Bronchial epithelial cell (primary cell): Measurements from ENCODE around the gene ATG2A. TPM values are rescaled to one million over a fixed set of nuclear protein-coding genes. Genes with fewer than 3 reads are reported as not detected.
A peak's percentile ranks its signal among the peaks of the same experiment; 100 is the strongest.

Experiments
- DNase-seq: peaks from one replicate; pipeline ENCODE4 v3.0.0-alpha.2; 2010; ENCODE audit warnings: low read depth
- FAIRE-seq: peaks from 2 replicates; lab custom pipeline; 2011; peaks lifted over from hg19 to GRCh38; lab: Jason Lieb, UNC
- H3K27me3 ChIP-seq: 2 replicates; pipeline ENCODE4 v1.5.1; 2011; ENCODE audit warnings: low read length; ENCODE audit not compliant: control insufficient read depth, insufficient read depth
- H3K36me3 ChIP-seq: 2 replicates; pipeline ENCODE4 v1.5.1; 2011; ENCODE audit warnings: low read length; ENCODE audit not compliant: control insufficient read depth, insufficient read depth
- H3K4me3 ChIP-seq: 2 replicates; pipeline ENCODE4 v1.5.1; 2011; ENCODE audit warnings: mild to moderate bottlenecking, low read depth, low read length, control low read depth
- CTCF ChIP-seq: IDR thresholded peaks from 2 replicates; pipeline ENCODE4 v1.5.1; 2011; ENCODE audit warnings: mild to moderate bottlenecking, moderate library complexity, low read length, control low read depth, inconsistent platforms; ENCODE audit not compliant: insufficient read depth, severe bottlenecking
- total RNA-seq: library from RNA; depleted of rRNA; stranded (reverse); fragments of >200 nt; gene quantifications from 2 replicates; pipeline ENCODE4 v1.2.1, GENCODE V29; 2014

ATG2A gene
- total RNA-seq, 1 donor from 2014 or later: 6.1 TPM

GRCh38 chr11:64900774-64901173, 16.2 kb downstream of the ATG2A start:
- FAIRE-seq (no peak), DNase-seq (no peak)
- Histone ChIP-seq H3K27me3 (no peaks in the 10 kb centered on the region), H3K36me3 (peaks cover 23% of the 10 kb centered on the region), H3K4me3 (no peak overlapping the region)
- TF ChIP-seq CTCF: no peak

- TF ChIP-seq CTCF: no peak
- no peaks in the 10 kb centered on the region for H3K27me3 ChIP-seq
- peak; percentile 64 for DNase-seq
- no peak overlapping the region for H3K4me3 ChIP-seq
- H3K36me3 ChIP-seq: peaks cover 21% of the 10 kb centered on the region
- FAIRE-seq: no peak
These were observed 16.7 kb downstream of the ATG2A start for GRCh38 chr11:64900263-64900678.

GRCh38 chr11:64898541-64898940, 18.5 kb downstream of the ATG2A start:
- no peak for TF ChIP-seq CTCF
- Histone ChIP-seq H3K36me3 (peaks cover 23% of the 10 kb centered on the region), H3K4me3 (no peak overlapping the region), H3K27me3 (no peaks in the 10 kb centered on the region)
- DNase-seq: no peak
- FAIRE-seq: no peak

- FAIRE-seq (no peak), DNase-seq (no peak)
- TF ChIP-seq CTCF: no peak
- no peaks in the 10 kb centered on the region for H3K27me3 ChIP-seq
- H3K4me3 ChIP-seq: no peak overlapping the region
- peaks cover 21% of the 10 kb centered on the region for H3K36me3 ChIP-seq
These were observed 18.9 kb downstream of the ATG2A start for GRCh38 chr11:64898076-64898445.

- Histone ChIP-seq H3K27me3 (no peaks in the 10 kb centered on the region), H3K36me3 (peaks cover 20% of the 10 kb centered on the region), H3K4me3 (no peak overlapping the region)
- no peak for TF ChIP-seq CTCF
- DNase-seq (no peak), FAIRE-seq (no peak)
These were observed 19.5 kb downstream of the ATG2A start for GRCh38 chr11:64897381-64898075.
